NCI-H774 (cell line): Measurements from ENCODE around the gene CADPS.

Experiments used
- DNase-seq: peaks from one replicate; lab custom pipeline; 2025; lab: John Stamatoyannopoulos, UW

The CADPS gene

GRCh38 chr3:62355703-62356102 lies 519.5 kb downstream of the CADPS start:
- DNase-seq, result no peak
